Mesenchymal stem cell (in vitro differentiated cells and primary cell): ENCODE data around the gene HIF3A.

Experiments used
- DNase-seq: peaks from one replicate; pipeline ENCODE4 v3.0.0-alpha.2; 2013
- H2AFZ ChIP-seq: one replicate; pipeline ENCODE4 v1.6.1; 2013; ENCODE audit warnings: low read depth, mild to moderate bottlenecking, control low read depth, inconsistent platforms, low read length, moderate library complexity
- H2AK5ac ChIP-seq: 2 replicates; pipeline ENCODE4 v1.6.1; 2013; ENCODE audit warnings: low read length, moderate library complexity, mild to moderate bottlenecking, inconsistent platforms; ENCODE audit not compliant: severe bottlenecking
- H2BK120ac ChIP-seq: one replicate; pipeline ENCODE4 v1.6.1; 2013; ENCODE audit warnings: low read depth, mild to moderate bottlenecking, inconsistent platforms, low read length, moderate library complexity
- H2BK12ac ChIP-seq, 2 experiments: one replicate each; pipeline ENCODE4 v1.6.1; 2013; ENCODE audit warnings: inconsistent platforms in 2 of 2, low read length in 2 of 2, mild to moderate bottlenecking in 2 of 2, moderate library complexity in 2 of 2, control low read depth in 1 of 2
- H2BK15ac ChIP-seq: one replicate; pipeline ENCODE4 v1.6.1; 2013; ENCODE audit warnings: mild to moderate bottlenecking, low read depth, inconsistent platforms; ENCODE audit not compliant: poor library complexity, severe bottlenecking
- H2BK5ac ChIP-seq: 2 replicates; pipeline ENCODE4 v1.6.1; 2013; ENCODE audit warnings: low read depth, mild to moderate bottlenecking, low read length, control low read depth, inconsistent platforms; ENCODE audit not compliant: poor library complexity, severe bottlenecking
- H3K14ac ChIP-seq, 2 experiments: one replicate each; pipeline ENCODE4 v1.6.1; 2013; ENCODE audit warnings: inconsistent platforms in 2 of 2, low read length in 2 of 2, control low read depth in 1 of 2, mild to moderate bottlenecking in 1 of 2, moderate library complexity in 1 of 2
- H3K18ac ChIP-seq, 2 experiments: one replicate each; pipeline ENCODE4 v1.6.1; 2013; ENCODE audit warnings: inconsistent platforms in 2 of 2, low read length in 2 of 2, control low read depth in 1 of 2, low read depth in 1 of 2, mild to moderate bottlenecking in 1 of 2
- H3K23ac ChIP-seq, 2 experiments: one replicate each; pipeline ENCODE4 v1.6.1; 2013; ENCODE audit warnings: inconsistent platforms in 2 of 2, low read length in 2 of 2, mild to moderate bottlenecking in 2 of 2, moderate library complexity in 2 of 2, control low read depth in 1 of 2
- H3K27ac ChIP-seq: 2 replicates; pipeline ENCODE4 v1.5.1; 2013; ENCODE audit warnings: mild to moderate bottlenecking, moderate library complexity, low read length, control low read depth, inconsistent platforms; ENCODE audit not compliant: poor library complexity, severe bottlenecking
- H3K27me3 ChIP-seq, 2 experiments: 2 replicates each; pipeline versions ENCODE4 v1.6.1 to v1.7.0; 2013; ENCODE audit warnings: low read length in 2 of 2, mild to moderate bottlenecking in 2 of 2, moderate library complexity in 2 of 2, control low read depth in 1 of 2, inconsistent platforms in 1 of 2; ENCODE audit not compliant: control insufficient read depth in 1 of 2, insufficient read depth in 1 of 2
- H3K36me3 ChIP-seq, 2 experiments: 2 replicates each; pipeline versions ENCODE4 v1.6.1 to v1.7.0; 2013; ENCODE audit warnings: low read length in 2 of 2, control low read depth in 1 of 2, inconsistent platforms in 1 of 2, low read depth in 1 of 2, mild to moderate bottlenecking in 1 of 2; ENCODE audit not compliant: insufficient read depth in 2 of 2, control insufficient read depth in 1 of 2
- H3K4ac ChIP-seq, 2 experiments: one replicate each; pipeline ENCODE4 v1.6.1; 2013; ENCODE audit warnings: inconsistent platforms in 2 of 2, low read length in 2 of 2, mild to moderate bottlenecking in 2 of 2, moderate library complexity in 2 of 2, control low read depth in 1 of 2, low read depth in 1 of 2
- H3K4me1 ChIP-seq: 2 replicates; pipeline ENCODE4 v1.6.1; 2013; ENCODE audit warnings: low read depth, low read length, control low read depth; ENCODE audit not compliant: control insufficient read depth, insufficient read depth
- H3K4me2 ChIP-seq: 2 replicates; pipeline ENCODE4 v1.6.1; 2013; ENCODE audit warnings: low read length, mild to moderate bottlenecking, inconsistent platforms; ENCODE audit not compliant: poor library complexity, severe bottlenecking
- H3K4me3 ChIP-seq, 2 experiments: 2 replicates each; pipeline versions ENCODE4 v1.5.1 to v1.7.0; 2013; ENCODE audit warnings: low read length in 2 of 2, mild to moderate bottlenecking in 2 of 2, control low read depth in 1 of 2, low read depth in 1 of 2; ENCODE audit not compliant: insufficient read depth in 1 of 2
- H3K79me1 ChIP-seq: replicated peaks from 2 replicates; pipeline ENCODE4 v1.6.1; 2013; ENCODE audit warnings: mild to moderate bottlenecking, control low read depth, low read length, inconsistent platforms; ENCODE audit not compliant: poor library complexity, severe bottlenecking
- H3K9ac ChIP-seq: 2 replicates; pipeline ENCODE4 v1.7.0; 2013; ENCODE audit warnings: mild to moderate bottlenecking, low read length, moderate library complexity
- H3K9me3 ChIP-seq: 2 replicates; pipeline ENCODE4 v1.7.0; 2013; ENCODE audit warnings: mild to moderate bottlenecking, low read length; ENCODE audit not compliant: control insufficient read depth
- H4K8ac ChIP-seq: one replicate; pipeline ENCODE4 v1.6.1; 2013; ENCODE audit warnings: inconsistent platforms, mild to moderate bottlenecking, low read length, moderate library complexity
- H4K91ac ChIP-seq: one replicate; pipeline ENCODE4 v1.6.1; 2013; ENCODE audit warnings: mild to moderate bottlenecking, low read length, inconsistent platforms
- WGBS: methylation state at CpG from one replicate; pipeline ENCODE4 v1.1.7; 2013; ENCODE audit warnings: mixed read lengths; 5-methylcytosine and 5-hydroxymethylcytosine counted together

HIF3A gene

DNA sequence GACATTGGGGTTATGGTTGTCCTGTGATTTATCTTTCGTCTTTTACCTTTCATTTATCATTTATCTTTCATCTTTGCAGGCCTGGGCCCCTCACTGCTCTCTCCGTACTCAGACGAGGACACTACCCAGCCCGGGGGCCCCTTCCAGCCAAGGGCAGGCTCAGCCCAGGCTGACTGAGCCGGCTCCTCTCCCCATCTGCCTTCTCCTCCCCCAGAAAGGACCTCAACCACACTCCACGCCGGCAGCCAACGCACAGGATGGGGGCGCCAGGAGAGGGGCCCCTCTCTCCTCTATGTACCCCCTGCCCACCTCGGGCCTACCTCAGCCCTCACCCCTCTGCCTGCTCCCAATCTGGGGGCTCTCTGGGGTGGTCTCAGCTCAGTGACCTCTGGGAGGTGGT lies 42.6 kb downstream of the HIF3A start:
- Histone ChIP-seq H2AFZ (no peak overlapping the region), H3K9me3 (no peaks in the 10 kb centered on the region), H3K23ac (no peak overlapping the region), H3K4ac (no peak overlapping the region), H4K8ac (no peak overlapping the region), H3K4me3 (no peak overlapping the region), H3K14ac (no peak overlapping the region), H4K91ac (no peak overlapping the region), H3K79me1 (no peaks in the 10 kb centered on the region), H3K9ac (no peak overlapping the region), H2BK120ac (no peak overlapping the region), H3K4me2 (no peak overlapping the region), H3K27me3 (peaks cover 0 to 4% of the 10 kb centered on the region in 2 experiments), H3K27ac (no peak overlapping the region), H3K36me3 (peaks cover 6 to 21% of the 10 kb centered on the region in 2 experiments), H2AK5ac (no peak overlapping the region), H3K4me1 (no peaks in the 10 kb centered on the region), H2BK5ac (no peak overlapping the region), H2BK15ac (no peak overlapping the region), H3K18ac (no peak overlapping the region), H2BK12ac (no peak overlapping the region)
- WGBS, result 90% methylated on average over 10 of the region's 10 CpGs
- DNase-seq, result no peak

DNA sequence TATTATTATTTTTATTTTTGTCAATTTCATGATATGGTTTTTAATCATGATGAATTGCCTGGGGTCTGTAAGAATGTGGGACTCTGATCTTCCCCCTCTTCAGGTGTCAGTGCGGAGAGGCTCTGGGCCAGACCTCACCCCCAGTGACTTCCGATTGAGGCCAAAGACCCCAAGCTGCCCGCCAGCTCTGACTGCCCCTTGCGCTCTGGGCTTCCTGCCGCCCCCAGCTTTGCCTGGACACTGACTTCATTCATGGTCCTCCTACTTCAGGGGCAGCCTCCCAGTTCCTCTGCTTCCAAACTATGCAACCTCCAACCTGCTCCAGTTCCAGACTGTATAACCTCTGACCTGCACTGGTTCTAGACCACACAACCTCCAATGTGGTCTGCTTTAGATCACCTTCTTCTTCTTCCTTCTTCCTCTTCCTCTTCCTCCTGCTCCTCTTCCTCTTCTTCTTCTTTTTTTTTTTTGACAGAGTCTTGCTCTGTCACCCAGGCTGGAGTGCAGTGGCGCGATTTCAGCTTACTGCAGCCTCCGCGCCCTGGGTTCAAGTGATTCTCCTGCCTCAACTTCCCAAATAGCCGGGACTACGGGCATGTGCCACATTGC lies 43.3 kb downstream of the HIF3A start:
- H3K14ac ChIP-seq, result no peak overlapping the region
- H3K9ac ChIP-seq, result no peak overlapping the region
- no peak overlapping the region for H2AK5ac ChIP-seq
- H3K4me3 ChIP-seq, result no peak overlapping the region
- no peaks in the 10 kb centered on the region for H3K4me1 ChIP-seq
- H2BK12ac ChIP-seq, result no peak overlapping the region
- WGBS, result 98% methylated on average over 11 of the region's 11 CpGs
- H2AFZ ChIP-seq, result no peak overlapping the region
- H3K23ac ChIP-seq, result no peak overlapping the region
- no peak overlapping the region for H3K18ac ChIP-seq
- peaks cover 0 to 4% of the 10 kb centered on the region in 2 experiments for H3K27me3 ChIP-seq
- no peak for DNase-seq
- no peak overlapping the region for H2BK15ac ChIP-seq
- H3K4ac ChIP-seq, result no peak overlapping the region
- H2BK5ac ChIP-seq, result no peak overlapping the region
- no peaks in the 10 kb centered on the region for H3K79me1 ChIP-seq
- peaks cover 6 to 21% of the 10 kb centered on the region in 2 experiments for H3K36me3 ChIP-seq
- H3K4me2 ChIP-seq, result no peak overlapping the region
- H3K9me3 ChIP-seq, result no peaks in the 10 kb centered on the region
- no peak overlapping the region for H4K8ac ChIP-seq
- no peak overlapping the region for H2BK120ac ChIP-seq
- no peak overlapping the region for H4K91ac ChIP-seq
- H3K27ac ChIP-seq, result no peak overlapping the region

DNA sequence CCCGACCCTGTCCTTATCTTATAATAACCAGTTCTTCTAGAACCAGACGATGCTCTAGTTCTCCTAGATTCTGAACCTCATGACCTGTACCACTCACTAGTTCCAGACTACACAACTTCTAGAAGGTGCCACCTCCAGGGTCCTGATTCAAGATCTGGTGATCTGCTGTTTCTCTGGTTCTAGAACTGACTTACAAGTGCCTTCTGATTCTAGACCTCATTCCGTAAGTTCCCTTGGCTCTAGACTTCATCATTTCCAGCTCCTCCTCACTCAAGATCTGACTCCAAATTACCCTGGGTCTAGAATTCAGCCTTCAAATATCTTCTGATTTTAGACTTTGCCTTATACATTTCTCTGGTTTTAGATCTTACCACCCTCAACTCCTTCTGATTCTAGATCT lies 45.1 kb downstream of the HIF3A start:
- no peak overlapping the region for H3K4me2 ChIP-seq
- no peak overlapping the region for H3K4ac ChIP-seq
- DNase-seq, result no peak
- no peak overlapping the region for H3K18ac ChIP-seq
- no peak overlapping the region for H2AK5ac ChIP-seq
- no peak overlapping the region for H3K14ac ChIP-seq
- no peaks in the 10 kb centered on the region for H3K4me1 ChIP-seq
- H3K4me3 ChIP-seq, result no peak overlapping the region
- H4K8ac ChIP-seq, result no peak overlapping the region
- H3K27ac ChIP-seq, result no peak overlapping the region
- H3K9ac ChIP-seq, result no peak overlapping the region
- no peak overlapping the region for H2BK5ac ChIP-seq
- H4K91ac ChIP-seq, result no peak overlapping the region
- H3K27me3 ChIP-seq, result peaks cover 0 to 4% of the 10 kb centered on the region in 2 experiments
- H2BK12ac ChIP-seq, result no peak overlapping the region
- H2BK15ac ChIP-seq, result no peak overlapping the region
- over 99% methylated on average over 3 of the region's 3 CpGs for WGBS
- no peaks in the 10 kb centered on the region for H3K9me3 ChIP-seq
- no peak overlapping the region for H3K23ac ChIP-seq
- peaks cover 6 to 19% of the 10 kb centered on the region in 2 experiments for H3K36me3 ChIP-seq
- no peak overlapping the region for H2BK120ac ChIP-seq
- H2AFZ ChIP-seq, result no peak overlapping the region
- H3K79me1 ChIP-seq, result peaks cover 2% of the 10 kb centered on the region

DNA sequence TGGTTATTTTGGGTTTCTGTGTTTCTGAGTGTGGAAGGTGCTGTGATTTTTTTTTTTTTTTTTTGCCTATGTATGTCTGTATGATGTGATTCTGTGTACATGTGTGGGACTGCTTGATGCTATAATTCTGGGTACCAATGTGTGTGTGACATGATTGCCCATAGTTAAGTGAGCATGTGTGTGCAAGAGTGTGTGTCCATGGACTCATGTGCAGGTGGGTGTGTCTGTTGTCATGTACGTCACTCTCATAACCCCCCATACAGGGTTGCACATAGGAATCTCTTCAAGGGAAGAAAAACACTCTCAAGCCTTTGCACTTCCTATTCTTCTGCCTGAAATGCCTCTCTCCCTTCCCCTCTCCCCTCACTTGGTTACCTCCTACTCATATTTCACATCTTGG lies 47.5 kb downstream of the HIF3A start:
- Histone ChIP-seq H3K4me1 (peaks cover 7% of the 10 kb centered on the region), H3K36me3 (peaks cover 5 to 8% of the 10 kb centered on the region in 2 experiments), H2BK12ac (no peak overlapping the region), H2AFZ (no peak overlapping the region), H4K8ac (no peak overlapping the region), H3K23ac (no peak overlapping the region), H3K18ac (no peak overlapping the region), H3K27ac (no peak overlapping the region), H2AK5ac (no peak overlapping the region), H2BK5ac (no peak overlapping the region), H4K91ac (no peak overlapping the region), H2BK120ac (no peak overlapping the region), H3K4ac (no peak overlapping the region), H3K14ac (no peak overlapping the region), H3K4me3 (no peak overlapping the region), H3K79me1 (peaks cover 6% of the 10 kb centered on the region), H3K9me3 (no peaks in the 10 kb centered on the region), H3K9ac (no peak overlapping the region), H3K4me2 (no peak overlapping the region), H2BK15ac (no peak overlapping the region), H3K27me3 (peaks cover 0 to 4% of the 10 kb centered on the region in 2 experiments)
- WGBS, result 90% methylated on average over 1 of the region's 1 CpG
- DNase-seq, result no peak
